Activated T-cell treated with anti-CD3 and anti-CD28 coated beads, Interleukin-2, amount 50 U/mL, for 4 hours (primary cell): ENCODE results near the gene RBM22. TPM values are rescaled to one million over a fixed set of nuclear protein-coding genes. Genes with fewer than 3 reads are reported as not detected.

ENCODE experiments used
- ATAC-seq, 2 donors: fragments of 200-7000 bp; cut with Tn5 transposase; one replicate each; pipeline ENCODE4 v1.10.0; 2021
- DNase-seq: peaks from one replicate; pipeline ENCODE4 v3.0.0-alpha.2; 2020
- H3K27me3 Mint-ChIP-seq: one replicate; pipeline ENCODE4 v1.8.0; 2021; ENCODE audit warnings: low read depth, mixed read lengths
- H3K36me3 Mint-ChIP-seq: one replicate; pipeline ENCODE4 v1.8.0; 2022; ENCODE audit warnings: mixed read lengths; ENCODE audit not compliant: insufficient read depth
- H3K4me1 Mint-ChIP-seq: one replicate; pipeline ENCODE4 v1.8.0; 2021; ENCODE audit warnings: low read depth, mixed read lengths
- H3K4me3 Mint-ChIP-seq: one replicate; pipeline ENCODE4 v1.8.0; 2021; ENCODE audit warnings: mild to moderate bottlenecking, moderate library complexity, mixed read lengths
- H3K9me3 Mint-ChIP-seq: one replicate; pipeline ENCODE4 v1.8.0; 2021; ENCODE audit warnings: mixed read lengths
- total RNA-seq, 3 donors: library from RNA; stranded (reverse); gene quantifications; one replicate each; pipeline ENCODE4 v1.2.1, GENCODE V29; 2021

The RBM22 gene
- total RNA-seq, 3 donors from 2014 or later, result 81.6 to 92.7 (median 86.5) TPM

- ATAC-seq, result no peak
- peaks cover 2% of the 10 kb centered on the region for H3K4me1 Mint-ChIP-seq
- no peaks in the 10 kb centered on the region for H3K36me3 Mint-ChIP-seq
- no peak overlapping the region for H3K4me3 Mint-ChIP-seq
- no peaks in the 10 kb centered on the region for H3K9me3 Mint-ChIP-seq
- DNase-seq, result no peak
- no peaks in the 10 kb centered on the region for H3K27me3 Mint-ChIP-seq
Observed at GRCh38 chr5:150651924-150652671, 48.8 kb downstream of the RBM22 start.

GRCh38 chr5:150651382-150651781, 49.5 kb downstream of the RBM22 start:
- Mint-ChIP-seq H3K36me3 (no peaks in the 10 kb centered on the region), H3K4me1 (peaks cover 1% of the 10 kb centered on the region), H3K9me3 (no peaks in the 10 kb centered on the region), H3K4me3 (no peak overlapping the region), H3K27me3 (no peaks in the 10 kb centered on the region)
- DNase-seq (no peak), ATAC-seq (no peak)

GRCh38 chr5:150650021-150651006, 50.5 kb downstream of the RBM22 start:
- ATAC-seq (no peak), DNase-seq (no peak)
- Mint-ChIP-seq H3K27me3 (no peaks in the 10 kb centered on the region), H3K4me1 (no peaks in the 10 kb centered on the region), H3K36me3 (no peaks in the 10 kb centered on the region), H3K4me3 (no peak overlapping the region), H3K9me3 (no peaks in the 10 kb centered on the region)

DNA sequence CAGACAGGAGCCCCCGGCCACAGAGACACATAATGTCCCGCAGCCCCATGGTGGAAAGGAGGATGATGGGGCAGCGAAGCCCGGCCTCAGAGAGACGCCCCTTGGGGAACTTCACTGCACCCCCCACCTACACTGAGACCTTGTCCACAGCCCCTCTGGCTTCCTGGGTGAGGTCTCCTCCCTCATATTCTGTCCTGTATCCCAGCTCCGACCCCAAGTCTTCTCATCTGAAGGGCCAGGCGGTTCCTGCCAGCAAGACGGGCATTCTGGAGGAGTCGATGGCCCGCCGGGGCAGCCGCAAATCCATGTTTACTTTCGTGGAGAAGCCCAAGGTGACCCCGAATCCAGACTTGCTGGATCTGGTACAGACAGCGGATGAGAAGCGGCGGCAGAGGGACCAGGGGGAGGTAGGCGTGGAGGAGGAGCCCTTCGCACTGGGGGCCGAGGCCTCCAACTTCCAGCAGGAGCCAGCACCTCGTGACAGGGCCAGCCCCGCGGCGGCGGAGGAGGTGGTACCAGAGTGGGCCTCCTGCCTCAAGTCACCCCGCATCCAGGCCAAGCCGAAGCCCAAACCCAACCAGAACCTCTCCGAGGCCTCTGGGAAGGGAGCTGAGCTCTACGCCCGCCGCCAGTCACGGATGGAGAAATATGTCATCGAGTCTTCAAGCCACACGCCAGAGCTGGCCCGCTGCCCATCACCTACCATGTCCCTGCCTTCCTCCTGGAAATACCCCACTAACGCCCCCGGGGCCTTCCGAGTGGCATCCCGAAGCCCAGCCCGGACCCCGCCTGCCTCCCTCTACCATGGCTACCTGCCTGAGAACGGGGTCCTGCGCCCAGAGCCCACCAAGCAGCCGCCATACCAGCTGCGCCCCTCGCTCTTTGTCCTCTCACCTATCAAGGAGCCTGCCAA, 51.5 kb downstream of the RBM22 start:
- Mint-ChIP-seq H3K36me3 (no peaks in the 10 kb centered on the region), H3K4me3 (no peak overlapping the region), H3K9me3 (no peaks in the 10 kb centered on the region), H3K4me1 (no peaks in the 10 kb centered on the region), H3K27me3 (no peaks in the 10 kb centered on the region)
- DNase-seq, result no peak
- ATAC-seq, result no peak

DNA sequence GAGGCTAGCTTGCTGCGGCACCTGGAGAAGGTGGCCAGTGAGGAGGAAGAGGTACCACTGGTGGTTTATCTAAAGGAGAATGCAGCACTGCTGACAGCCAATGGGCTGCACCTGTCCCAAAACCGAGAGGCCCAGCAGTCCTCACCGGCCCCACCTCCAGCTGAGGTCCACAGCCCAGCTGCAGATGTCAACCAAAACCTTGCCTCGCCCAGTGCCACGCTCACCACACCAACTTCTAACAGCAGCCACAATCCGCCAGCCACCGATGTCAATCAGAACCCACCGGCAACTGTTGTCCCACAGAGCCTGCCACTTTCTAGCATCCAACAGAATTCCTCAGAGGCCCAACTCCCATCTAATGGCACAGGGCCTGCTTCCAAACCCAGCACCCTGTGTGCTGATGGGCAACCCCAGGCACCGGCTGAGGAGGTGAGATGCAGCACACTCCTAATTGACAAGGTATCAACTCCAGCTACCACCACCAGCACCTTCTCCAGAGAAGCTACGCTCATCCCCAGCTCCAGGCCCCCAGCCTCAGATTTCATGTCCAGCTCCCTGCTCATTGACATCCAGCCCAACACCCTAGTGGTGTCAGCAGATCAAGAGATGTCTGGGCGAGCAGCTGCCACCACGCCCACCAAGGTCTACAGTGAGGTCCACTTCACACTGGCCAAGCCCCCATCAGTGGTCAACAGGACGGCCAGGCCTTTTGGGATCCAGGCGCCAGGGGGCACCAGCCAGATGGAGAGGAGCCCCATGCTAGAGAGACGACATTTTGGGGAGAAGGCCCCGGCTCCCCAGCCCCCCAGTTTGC, 52.4 kb downstream of the RBM22 start:
- H3K36me3 Mint-ChIP-seq, result no peaks in the 10 kb centered on the region
- no peaks in the 10 kb centered on the region for H3K4me1 Mint-ChIP-seq
- no peaks in the 10 kb centered on the region for H3K9me3 Mint-ChIP-seq
- no peak overlapping the region for H3K4me3 Mint-ChIP-seq
- ATAC-seq, result no peak
- no peaks in the 10 kb centered on the region for H3K27me3 Mint-ChIP-seq
- no peak for DNase-seq

- H3K9me3 Mint-ChIP-seq, result no peaks in the 10 kb centered on the region
- no peaks in the 10 kb centered on the region for H3K4me1 Mint-ChIP-seq
- DNase-seq (no peak), ATAC-seq (no peak)
- H3K4me3 Mint-ChIP-seq, result no peak overlapping the region
- no peaks in the 10 kb centered on the region for H3K36me3 Mint-ChIP-seq
- no peaks in the 10 kb centered on the region for H3K27me3 Mint-ChIP-seq
Observed at GRCh38 chr5:150647275-150648251, 53.3 kb downstream of the RBM22 start.

DNA sequence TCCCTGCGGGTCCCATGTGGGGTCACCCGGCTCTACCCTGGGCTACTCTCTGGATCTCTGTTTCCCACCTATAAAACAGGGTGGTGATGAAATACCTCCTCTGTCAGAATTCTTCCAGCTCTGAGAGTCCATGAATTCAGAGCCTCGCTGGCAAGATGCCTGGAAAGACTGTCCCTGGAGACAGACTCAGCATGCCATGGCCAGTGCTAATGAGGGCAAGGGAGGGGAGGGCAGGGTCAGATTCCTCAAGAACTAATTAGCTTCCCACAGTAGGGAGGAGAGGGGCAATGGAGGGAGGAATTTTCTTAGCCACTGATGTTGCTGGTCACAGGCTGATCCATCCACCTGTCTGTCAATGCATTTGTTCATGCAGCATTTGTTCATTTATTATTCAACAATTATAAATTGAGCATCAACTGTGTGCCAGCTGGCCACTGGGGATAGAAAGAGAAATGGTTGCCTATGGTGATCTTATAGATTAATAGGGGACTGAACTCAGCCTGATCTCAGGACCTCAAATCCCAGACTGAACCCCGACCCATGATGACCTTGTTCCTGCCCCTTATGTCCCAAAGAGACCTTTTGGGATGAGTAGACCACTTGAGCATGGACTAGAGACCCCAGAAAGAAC, 55.7 kb downstream of the RBM22 start:
- peaks cover 4% of the 10 kb centered on the region for H3K27me3 Mint-ChIP-seq
- H3K9me3 Mint-ChIP-seq, result no peaks in the 10 kb centered on the region
- no peaks in the 10 kb centered on the region for H3K36me3 Mint-ChIP-seq
- H3K4me3 Mint-ChIP-seq, result no peak overlapping the region
- no peak for DNase-seq
- H3K4me1 Mint-ChIP-seq, result no peaks in the 10 kb centered on the region
- ATAC-seq, result no peak

GRCh38 chr5:150644514-150644913, 56.3 kb downstream of the RBM22 start:
- ATAC-seq, result no peak
- H3K4me3 Mint-ChIP-seq, result no peak overlapping the region
- no peak for DNase-seq
- H3K36me3 Mint-ChIP-seq, result no peaks in the 10 kb centered on the region
- no peaks in the 10 kb centered on the region for H3K9me3 Mint-ChIP-seq
- H3K4me1 Mint-ChIP-seq, result no peaks in the 10 kb centered on the region
- H3K27me3 Mint-ChIP-seq, result peaks cover 4% of the 10 kb centered on the region

DNA sequence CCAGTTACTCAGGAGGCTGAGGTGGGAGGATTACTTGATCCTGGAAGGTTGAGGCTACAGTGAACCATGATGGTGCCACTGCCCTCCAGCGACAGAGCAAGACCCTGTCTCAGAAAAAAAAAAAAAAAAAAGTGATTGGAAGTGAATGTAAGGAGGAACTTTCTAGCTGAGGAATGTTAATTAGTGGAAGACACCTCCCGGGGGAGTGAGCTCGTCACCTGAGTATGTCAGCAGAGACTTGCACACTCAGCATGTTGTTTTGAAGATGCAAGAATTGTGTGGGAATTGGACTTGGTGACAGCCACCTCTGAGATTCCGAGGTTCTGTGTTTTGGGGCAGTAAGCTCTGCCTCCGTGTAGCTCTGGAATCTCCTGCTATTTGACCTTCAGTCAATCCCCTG, 56.8 kb downstream of the RBM22 start:
- DNase-seq (no peak), ATAC-seq (no peak)
- Mint-ChIP-seq H3K36me3 (no peaks in the 10 kb centered on the region), H3K4me1 (no peaks in the 10 kb centered on the region), H3K9me3 (no peaks in the 10 kb centered on the region), H3K4me3 (no peak overlapping the region), H3K27me3 (peaks cover 4% of the 10 kb centered on the region)

DNA sequence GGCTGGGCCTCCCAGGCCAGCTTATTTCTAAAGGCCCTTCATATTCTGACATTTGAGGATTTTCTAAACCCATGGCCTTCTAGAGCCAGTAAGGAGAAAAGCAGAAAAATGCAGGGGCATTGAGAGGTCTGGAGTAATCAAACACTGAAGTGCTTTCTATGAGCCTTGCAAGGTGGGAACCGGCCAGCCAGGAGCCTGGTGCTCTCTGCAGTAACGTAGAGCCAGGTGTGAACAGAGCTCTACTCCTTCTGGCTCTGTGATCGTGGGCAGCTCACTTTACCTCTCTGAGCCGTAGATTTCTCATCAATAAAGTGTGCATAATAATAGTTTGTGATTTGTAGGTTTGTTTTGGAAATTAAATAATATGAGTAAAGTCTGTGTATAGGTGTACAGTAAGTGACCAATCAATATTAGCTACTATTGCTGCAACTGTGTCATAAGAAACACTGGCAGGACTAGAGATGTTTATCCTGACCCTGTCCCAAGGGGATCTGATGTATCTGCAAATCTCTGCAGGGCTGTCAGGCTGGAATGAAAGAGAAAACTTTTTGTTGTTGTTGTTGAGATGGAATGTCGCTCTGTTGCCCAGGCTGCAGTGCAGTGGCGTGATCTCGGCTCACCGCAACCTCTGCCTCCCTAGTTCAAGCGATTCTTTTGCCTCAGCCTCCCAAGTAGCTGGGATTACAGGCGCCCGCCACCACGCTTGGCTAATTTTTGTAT, 57.7 kb downstream of the RBM22 start:
- no peak for ATAC-seq
- no peaks in the 10 kb centered on the region for H3K9me3 Mint-ChIP-seq
- no peaks in the 10 kb centered on the region for H3K4me1 Mint-ChIP-seq

DNA sequence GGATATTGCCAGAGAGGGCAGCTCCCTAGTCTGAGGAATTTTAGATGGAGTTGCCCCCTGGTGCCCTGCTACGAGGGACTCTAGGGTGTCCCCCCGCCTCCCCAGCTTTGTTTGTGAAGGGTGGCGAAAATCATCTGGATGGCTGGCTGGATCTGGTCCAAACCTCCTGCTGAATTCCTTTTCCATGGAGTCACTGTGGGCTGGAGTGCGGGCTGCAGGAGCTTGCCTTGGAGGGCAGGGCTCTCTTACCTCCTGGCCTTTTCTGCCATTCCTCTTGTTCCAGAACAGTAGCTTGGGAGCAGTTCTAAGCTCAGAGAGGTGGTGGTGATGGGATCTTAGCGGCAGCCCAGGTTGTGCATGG, 58.3 kb downstream of the RBM22 start:
- DNase-seq (no peak), ATAC-seq (no peak)
- Mint-ChIP-seq H3K9me3 (no peaks in the 10 kb centered on the region), H3K27me3 (peaks cover 4% of the 10 kb centered on the region), H3K36me3 (no peaks in the 10 kb centered on the region), H3K4me1 (no peaks in the 10 kb centered on the region), H3K4me3 (no peak overlapping the region)

More for the DNA sequence above, 57.7 kb downstream of the RBM22 start:
- peaks cover 4% of the 10 kb centered on the region for H3K27me3 Mint-ChIP-seq
- H3K36me3 Mint-ChIP-seq, result no peaks in the 10 kb centered on the region
- no peak overlapping the region for H3K4me3 Mint-ChIP-seq
- DNase-seq, result no peak
